ENCODE results near the gene PHACTR1.

DNA sequence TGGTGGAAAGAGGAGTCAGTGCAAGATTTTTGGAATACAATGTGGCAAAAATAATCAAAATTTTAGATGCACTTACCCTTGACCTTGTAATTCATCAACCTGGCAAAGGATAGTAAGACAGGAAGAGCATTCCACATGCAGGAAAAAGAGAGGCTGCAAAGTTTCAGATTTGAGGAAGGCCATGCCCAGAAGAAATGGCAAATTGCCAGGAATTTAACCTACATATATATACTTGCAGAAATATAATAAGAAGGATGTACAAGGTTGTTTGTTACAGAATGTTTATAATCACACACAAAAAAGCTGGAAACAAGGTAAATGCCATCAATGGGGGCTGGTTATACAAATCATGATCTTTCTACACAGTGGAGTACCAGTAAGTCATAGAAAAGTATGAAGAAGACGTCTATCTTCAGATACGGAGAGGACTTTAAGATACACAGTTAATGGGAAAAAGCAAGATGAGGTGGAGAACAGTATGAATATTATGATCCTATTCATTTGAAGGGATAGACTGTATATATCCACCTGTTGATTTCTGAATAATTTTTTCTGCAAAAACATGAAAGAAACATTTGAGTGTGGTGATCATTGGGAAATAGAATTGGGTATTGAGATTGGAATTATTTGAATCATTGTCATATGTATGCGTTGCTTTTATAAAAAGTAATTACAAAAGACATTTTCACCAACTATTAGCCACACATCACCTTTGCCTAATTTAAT lies 358.0 kb downstream of the PHACTR1 start:
- TF ChIP-seq MXI1 (IDR thresholded peaks at IDR 0.05; ENCODE audit: low read depth, low read length), result no peak
- TF ChIP-seq, protein P1, sequence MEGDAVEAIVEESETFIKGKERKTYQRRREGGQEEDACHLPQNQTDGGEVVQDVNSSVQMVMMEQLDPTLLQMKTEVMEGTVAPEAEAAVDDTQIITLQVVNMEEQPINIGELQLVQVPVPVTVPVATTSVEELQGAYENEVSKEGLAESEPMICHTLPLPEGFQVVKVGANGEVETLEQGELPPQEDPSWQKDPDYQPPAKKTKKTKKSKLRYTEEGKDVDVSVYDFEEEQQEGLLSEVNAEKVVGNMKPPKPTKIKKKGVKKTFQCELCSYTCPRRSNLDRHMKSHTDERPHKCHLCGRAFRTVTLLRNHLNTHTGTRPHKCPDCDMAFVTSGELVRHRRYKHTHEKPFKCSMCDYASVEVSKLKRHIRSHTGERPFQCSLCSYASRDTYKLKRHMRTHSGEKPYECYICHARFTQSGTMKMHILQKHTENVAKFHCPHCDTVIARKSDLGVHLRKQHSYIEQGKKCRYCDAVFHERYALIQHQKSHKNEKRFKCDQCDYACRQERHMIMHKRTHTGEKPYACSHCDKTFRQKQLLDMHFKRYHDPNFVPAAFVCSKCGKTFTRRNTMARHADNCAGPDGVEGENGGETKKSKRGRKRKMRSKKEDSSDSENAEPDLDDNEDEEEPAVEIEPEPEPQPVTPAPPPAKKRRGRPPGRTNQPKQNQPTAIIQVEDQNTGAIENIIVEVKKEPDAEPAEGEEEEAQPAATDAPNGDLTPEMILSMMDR (IDR thresholded peaks at IDR 0.05), result no peak
- TF ChIP-seq GABPA (IDR thresholded peaks at IDR 0.05; ENCODE audit: low read depth), result no peak
- no peak for TF ChIP-seq SIN3A (IDR thresholded peaks at IDR 0.05; ENCODE audit: borderline replicate concordance, low read depth, low read length)
- TF ChIP-seq RXRA (IDR thresholded peaks at IDR 0.05; ENCODE audit: borderline replicate concordance, low read depth), result no peak
- TF ChIP-seq GATA2 (CRISPR knock-in tag; IDR thresholded peaks at IDR 0.05), result no peak

Measured in SK-N-SH (cell line).